IPS-11a (cell line): ENCODE measurements around the gene DPYSL4.
"Not testable (repeated sequence)": the region's sequence is repeated elsewhere in the genome, so short reads cannot be mapped to it uniquely, and the experiment has no call there.

Experiments used
- H3K4me3 ChIP-seq: one replicate; pipeline ENCODE4 v1.5.1; 2013; ENCODE audit warnings: low read depth, low read length, control low read depth

The DPYSL4 gene

GRCh38 chr10:132149271-132149670 lies 37.5 kb upstream of the DPYSL4 start:
- no peak overlapping the region for H3K4me3 ChIP-seq

- no peak overlapping the region for H3K4me3 ChIP-seq
Measured at GRCh38 chr10:132149917-132150316, 36.8 kb upstream of the DPYSL4 start.

GRCh38 chr10:132150777-132151176 lies 36.0 kb upstream of the DPYSL4 start:
- H3K4me3 ChIP-seq: no peak overlapping the region

DNA sequence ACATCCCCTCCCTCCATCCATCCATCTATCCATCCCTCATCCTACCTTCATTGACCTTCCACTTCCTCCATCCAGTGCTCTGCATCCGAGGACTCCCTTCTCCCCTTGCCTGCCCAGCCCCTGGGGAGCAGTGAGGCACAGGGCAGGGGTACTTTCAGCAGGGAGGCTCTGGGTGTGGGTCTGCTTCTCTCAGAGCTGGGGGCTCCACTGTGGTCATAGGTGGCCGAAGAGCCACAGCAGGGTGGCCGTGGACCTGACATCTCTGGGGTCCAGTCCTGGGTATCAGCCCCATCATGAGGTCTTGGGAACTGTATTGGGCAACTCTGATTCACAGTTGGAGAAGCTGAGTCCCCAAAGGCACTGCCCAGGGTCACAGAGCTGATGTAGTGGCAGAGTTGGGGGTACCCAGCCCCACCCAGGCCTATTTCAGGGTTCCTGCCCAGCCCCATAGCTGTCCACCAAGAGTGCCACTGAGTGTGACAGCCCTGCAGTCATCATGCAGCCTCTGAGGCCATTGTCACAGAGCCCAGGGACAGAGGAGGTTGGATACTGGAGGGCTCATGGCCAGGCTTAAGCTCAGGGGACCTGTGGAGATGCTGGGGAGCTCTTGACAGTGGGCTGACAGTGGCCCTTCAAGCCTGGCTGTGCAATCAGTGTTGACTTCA lies 35.3 kb upstream of the DPYSL4 start:
- no peak overlapping the region for H3K4me3 ChIP-seq

DNA sequence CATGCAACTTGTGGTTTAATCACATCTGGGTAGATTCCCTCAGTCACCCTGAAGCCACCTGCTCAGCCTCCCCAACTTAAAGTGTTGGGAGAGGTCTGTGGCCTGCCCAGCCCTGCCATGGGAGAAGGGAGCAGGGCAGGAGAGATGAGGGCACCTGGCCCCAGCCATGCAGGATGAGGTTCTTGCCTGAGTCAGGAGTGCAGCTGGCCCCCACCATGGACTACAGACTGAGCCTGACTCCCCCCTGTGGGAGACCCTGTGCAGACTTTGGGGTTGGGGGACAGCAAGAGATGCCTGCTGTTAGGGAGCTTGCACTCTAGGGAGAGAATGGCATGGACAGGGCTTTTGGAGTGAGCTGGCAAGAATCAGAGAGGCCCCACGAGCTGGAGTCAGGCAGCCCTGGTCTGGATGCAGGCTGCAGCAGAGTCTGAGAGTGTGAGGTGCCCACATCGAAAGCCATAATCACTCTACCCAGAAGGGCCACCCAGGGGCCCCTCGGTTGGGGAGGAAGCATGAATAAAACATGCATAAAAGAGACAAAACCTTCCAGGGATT lies 34.7 kb upstream of the DPYSL4 start:
- H3K4me3 ChIP-seq: no peak overlapping the region

DNA sequence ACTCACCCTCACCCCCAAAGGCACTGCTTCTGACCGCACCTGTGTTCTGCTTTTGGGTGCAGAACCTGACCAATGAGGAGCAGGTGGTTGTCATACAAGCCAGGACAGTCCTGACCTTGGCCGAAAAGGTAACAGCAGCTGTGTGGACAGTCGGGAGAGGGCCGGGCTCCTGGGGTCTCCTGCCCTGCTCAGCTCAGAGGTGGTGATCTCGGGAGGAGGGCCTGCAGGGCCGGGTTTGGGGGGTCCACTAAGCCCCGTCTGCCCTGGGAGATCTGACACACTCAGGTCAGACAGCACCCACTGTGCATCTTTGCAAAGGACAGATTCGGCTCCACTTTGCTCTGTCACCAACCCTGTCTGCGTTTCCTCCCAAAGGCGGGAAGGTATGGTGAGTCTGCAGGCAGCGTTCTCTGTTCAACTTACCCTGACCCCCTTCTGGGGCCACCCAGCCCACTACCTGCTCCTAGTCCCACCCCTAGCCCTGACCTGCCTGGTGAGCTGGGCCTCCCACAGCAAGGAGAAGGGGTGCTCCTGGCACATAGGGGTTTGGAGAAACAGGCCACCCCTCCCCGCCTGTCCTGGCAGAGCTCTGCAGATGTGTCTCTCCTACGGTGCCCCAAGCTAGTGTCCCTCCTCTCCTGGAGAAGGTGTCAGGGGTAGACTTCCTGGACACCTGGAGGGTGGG lies 33.7 kb upstream of the DPYSL4 start:
- H3K4me3 ChIP-seq: no peak overlapping the region

GRCh38 chr10:132153616-132154217 lies 33.0 kb upstream of the DPYSL4 start:
- no peak overlapping the region for H3K4me3 ChIP-seq

DNA sequence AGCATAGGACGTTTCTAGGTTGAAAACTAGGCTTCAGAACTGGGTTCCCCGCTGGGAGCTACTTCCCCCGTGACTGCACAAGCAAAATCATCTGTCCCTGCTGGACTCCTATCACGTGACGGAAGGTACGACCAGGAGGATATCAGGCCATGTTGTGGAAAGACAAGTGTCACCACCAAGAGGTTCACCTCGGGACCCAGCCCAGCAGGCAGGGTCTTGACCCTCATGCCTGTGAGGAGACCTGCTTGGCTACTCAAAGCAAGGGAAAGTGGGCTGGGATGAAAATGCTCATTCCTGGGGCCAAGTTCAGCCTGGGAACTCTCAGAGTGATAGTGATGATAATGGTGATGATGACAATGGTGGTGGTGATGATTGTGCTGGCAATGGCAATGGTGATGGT lies 32.3 kb upstream of the DPYSL4 start:
- no peak overlapping the region for H3K4me3 ChIP-seq

- H3K4me3 ChIP-seq: no peak overlapping the region
Measured at GRCh38 chr10:132154931-132155330, 31.8 kb upstream of the DPYSL4 start.

- H3K4me3 ChIP-seq: no peak overlapping the region
Measured at GRCh38 chr10:132155723-132156381, 30.9 kb upstream of the DPYSL4 start.

DNA sequence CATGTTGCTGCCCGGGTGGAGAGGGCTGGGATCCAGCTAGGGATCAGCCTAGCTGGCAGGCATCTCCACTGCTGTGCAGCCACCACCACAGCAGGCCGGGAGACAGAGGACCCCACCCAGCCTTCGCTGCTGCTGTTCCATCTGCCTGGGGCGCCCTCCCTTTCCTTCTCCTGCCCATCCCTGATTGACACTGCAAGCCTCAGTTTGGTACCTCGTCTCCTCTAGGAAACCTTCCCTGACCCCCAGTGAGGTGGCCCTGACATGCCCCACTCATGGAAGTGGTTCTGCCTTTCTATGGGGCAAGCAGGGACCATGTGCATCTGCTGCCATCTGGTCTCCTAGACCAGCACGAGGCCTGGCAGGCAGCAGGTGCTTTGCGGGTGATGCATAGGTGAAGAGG lies 30.4 kb upstream of the DPYSL4 start:
- no peak overlapping the region for H3K4me3 ChIP-seq

DNA sequence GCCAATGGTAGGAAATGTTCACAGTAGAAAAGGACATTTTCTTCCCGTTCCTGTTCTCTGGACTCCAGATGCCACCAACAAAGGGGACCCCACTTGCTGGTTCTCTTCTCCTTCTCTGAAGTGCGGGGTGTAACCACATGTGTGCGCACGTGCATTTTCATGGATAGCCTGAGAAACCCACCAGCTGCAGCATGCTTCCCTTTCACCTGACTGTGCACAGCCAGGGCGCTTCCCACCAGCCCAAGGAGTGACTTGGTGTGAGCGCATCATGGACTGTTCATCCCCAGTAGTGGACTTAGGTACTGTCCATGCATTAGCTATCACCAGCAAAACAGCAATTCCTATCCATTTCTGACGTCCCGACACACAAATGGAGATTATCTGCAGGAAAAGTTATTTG lies 29.6 kb upstream of the DPYSL4 start:
- H3K4me3 ChIP-seq: no peak overlapping the region

GRCh38 chr10:132158122-132158741 lies 28.5 kb upstream of the DPYSL4 start:
- H3K4me3 ChIP-seq: no peak overlapping the region

DNA sequence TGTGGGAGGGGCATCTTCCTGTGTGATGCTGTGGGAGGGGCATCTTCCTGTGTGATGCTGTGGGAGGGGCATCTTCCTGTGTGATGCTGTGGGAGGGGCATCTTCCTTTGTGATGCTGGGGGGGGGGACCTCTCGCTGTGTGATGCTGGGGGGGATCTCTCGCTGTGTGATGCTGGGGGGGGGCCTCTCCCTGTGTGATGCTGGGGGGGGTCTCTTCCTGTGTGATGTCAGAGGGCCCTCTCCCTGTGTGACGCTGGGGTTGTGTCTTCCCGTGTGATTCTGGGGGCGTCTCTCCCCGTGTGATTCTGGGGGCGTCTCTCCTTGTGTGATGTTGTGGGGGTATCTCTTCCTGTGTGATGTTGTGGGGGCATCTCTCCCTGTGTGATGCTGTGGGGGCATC lies 27.9 kb upstream of the DPYSL4 start:
- no peak overlapping the region for H3K4me3 ChIP-seq

DNA sequence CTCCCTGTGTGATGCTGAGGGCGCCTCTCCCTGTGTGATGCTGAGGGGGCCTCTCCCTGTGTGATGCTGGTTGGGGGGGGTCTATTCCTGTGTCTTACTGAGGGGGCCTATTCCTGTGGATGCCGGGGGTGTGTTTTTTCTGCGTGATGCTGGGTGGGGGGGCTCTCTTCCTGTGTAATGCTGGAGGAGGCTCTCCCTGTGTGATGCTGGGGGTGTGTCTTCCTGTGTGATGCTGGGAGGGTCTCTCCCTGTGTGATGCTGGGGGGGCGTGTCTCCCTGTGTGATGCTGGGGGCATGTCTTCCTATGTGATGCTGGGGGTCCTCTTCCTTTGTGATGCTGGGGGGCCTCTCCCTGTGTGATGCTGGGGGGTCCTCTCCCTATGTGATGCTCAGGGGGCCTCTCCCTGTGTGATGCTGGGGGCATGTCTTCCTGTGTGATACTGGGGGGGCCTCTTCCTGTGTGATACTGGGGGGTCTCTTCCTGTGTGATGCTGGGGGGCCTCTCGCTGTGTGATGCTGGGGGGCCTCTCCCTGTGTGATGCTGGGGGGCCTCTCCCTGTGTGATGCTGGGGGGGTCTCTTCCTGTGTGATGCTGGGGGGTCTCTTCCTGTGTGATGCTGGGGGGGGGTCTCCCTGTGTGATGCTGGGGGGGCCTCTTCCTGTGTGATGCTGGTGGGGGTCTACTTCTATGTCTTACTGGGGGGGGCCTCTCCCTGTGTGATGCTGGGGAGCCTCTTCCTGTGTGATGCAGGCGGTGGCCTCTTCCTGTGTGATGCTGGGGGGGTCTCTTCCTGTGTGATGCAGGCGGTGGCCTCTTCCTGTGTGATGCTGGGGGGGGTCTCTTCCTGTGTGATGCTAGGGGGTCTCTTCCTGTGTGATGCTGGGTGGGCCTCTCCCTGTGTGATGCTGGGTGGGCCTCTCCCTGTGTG lies 27.2 kb upstream of the DPYSL4 start:
- H3K4me3 ChIP-seq: not testable (repeated sequence)

DNA sequence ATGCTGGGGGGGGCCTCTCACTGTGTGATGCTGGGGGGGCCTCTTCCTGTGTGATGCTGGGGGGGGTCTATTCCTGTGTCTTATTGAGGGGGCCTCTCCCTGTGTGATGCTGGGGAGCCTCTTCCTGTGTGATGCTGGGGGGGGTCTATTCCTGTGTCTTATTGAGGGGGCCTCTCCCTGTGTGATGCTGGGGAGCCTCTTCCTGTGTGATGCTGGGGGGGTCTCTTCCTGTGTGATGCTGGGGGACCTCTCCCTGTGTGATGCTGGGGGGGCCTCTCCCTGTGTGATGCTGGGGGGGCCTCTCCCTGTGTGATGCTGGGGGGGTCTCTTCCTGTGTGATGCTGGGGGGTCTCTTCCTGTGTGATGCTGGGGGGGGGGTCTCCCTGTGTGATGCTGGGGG lies 26.5 kb upstream of the DPYSL4 start:
- H3K4me3 ChIP-seq: not testable (repeated sequence)

- H3K4me3 ChIP-seq: not testable (repeated sequence)
Measured at GRCh38 chr10:132160834-132161622, 25.7 kb upstream of the DPYSL4 start.

- H3K4me3 ChIP-seq: no peak overlapping the region
Measured at GRCh38 chr10:132162021-132162531, 24.7 kb upstream of the DPYSL4 start.
